HepG2 (cell line): Measurements from ENCODE around the gene RHBDD2. TPM values are rescaled to one million over a fixed set of nuclear protein-coding genes. Genes with fewer than 3 reads are reported as not detected.

ENCODE experiments used
- AHR ChIP-seq: IDR thresholded peaks from 2 replicates; pipeline ENCODE4 v1.6.1; 2018; ENCODE audit warnings: missing genetic modification reagents, missing compliant biosample characterization
- ATAD3A ChIP-seq: sonication (generic); formaldehyde crosslinking; IDR thresholded peaks from 2 replicates; pipeline ENCODE4 v1.4.0; 2020; ENCODE audit warnings: missing genetic modification reagents
- E2F5 ChIP-seq: sonication (generic); formaldehyde crosslinking; conservative IDR thresholded peaks from 2 replicates; pipeline ENCODE4 v1.4.0; 2020; ENCODE audit warnings: missing genetic modification reagents
- ESRRA ChIP-seq: sonication (generic); formaldehyde crosslinking; IDR thresholded peaks from 2 replicates; pipeline ENCODE4 v1.5.1; 2020; ENCODE audit warnings: mild to moderate bottlenecking, low read depth, missing genetic modification reagents
- HNF1B ChIP-seq: sonication (generic); formaldehyde crosslinking; IDR thresholded peaks from 2 replicates; pipeline ENCODE4 v1.5.1; 2020; ENCODE audit warnings: mild to moderate bottlenecking, moderate library complexity, missing genetic modification reagents
- HNF4A ChIP-seq: sonication (generic); formaldehyde crosslinking; IDR thresholded peaks from 2 replicates; pipeline ENCODE4 v1.4.0; 2020; ENCODE audit warnings: missing genetic modification reagents
- HNRNPUL1 ChIP-seq: fragments of 200-400 bp; formaldehyde crosslinking; IDR thresholded peaks from 2 replicates; pipeline ENCODE4 v1.6.1; 2017; ENCODE audit warnings: low read depth, mild to moderate bottlenecking, low read length, moderate library complexity
- HOXA3 ChIP-seq: sonication (generic); formaldehyde crosslinking; IDR thresholded peaks from 2 replicates; pipeline ENCODE4 v1.5.0; 2020; ENCODE audit warnings: missing genetic modification reagents
- ISL2 ChIP-seq: sonication (generic); formaldehyde crosslinking; IDR thresholded peaks from 2 replicates; pipeline ENCODE4 v1.5.0; 2020; ENCODE audit warnings: missing genetic modification reagents
- MAFG ChIP-seq: sonication (generic); formaldehyde crosslinking; IDR thresholded peaks from 2 replicates; pipeline ENCODE4 v1.5.1; 2020; ENCODE audit warnings: mild to moderate bottlenecking, missing genetic modification reagents
- PBX3 ChIP-seq: sonication (generic); formaldehyde crosslinking; IDR thresholded peaks from 2 replicates; pipeline ENCODE4 v1.8.1; 2023; ENCODE audit warnings: missing genetic modification reagents, inconsistent platforms, borderline replicate concordance
- PLSCR1 ChIP-seq: sonication (generic); formaldehyde crosslinking; IDR thresholded peaks from 2 replicates; pipeline ENCODE4 v1.5.0; 2020; ENCODE audit warnings: missing genetic modification reagents, mild to moderate bottlenecking, borderline replicate concordance
- RFXAP ChIP-seq: sonication (generic); formaldehyde crosslinking; IDR thresholded peaks from 2 replicates; pipeline ENCODE4 v1.4.0; 2020; ENCODE audit warnings: missing genetic modification reagents, borderline replicate concordance
- SALL2 ChIP-seq: sonication (generic); formaldehyde crosslinking; IDR thresholded peaks from 2 replicates; pipeline ENCODE4 v1.8.1; 2023; ENCODE audit warnings: mild to moderate bottlenecking, missing genetic modification reagents, inconsistent platforms
- SIN3A ChIP-seq: IDR thresholded peaks from 2 replicates; pipeline ENCODE4 v1.6.1; 2011; ENCODE audit warnings: low read depth, mild to moderate bottlenecking, control low read depth, low read length, borderline replicate concordance
- SIX1 ChIP-seq: sonication (generic); formaldehyde crosslinking; IDR thresholded peaks from 2 replicates; pipeline ENCODE4 v1.4.0; 2020; ENCODE audit warnings: missing genetic modification reagents, borderline replicate concordance
- TARDBP ChIP-seq: sonication (generic); formaldehyde crosslinking; IDR thresholded peaks from 2 replicates; pipeline ENCODE4 v1.8.0; 2022; ENCODE audit warnings: mild to moderate bottlenecking, missing genetic modification reagents
- TP53 ChIP-seq: sonication (generic); formaldehyde crosslinking; conservative IDR thresholded peaks from 2 replicates; pipeline ENCODE4 v1.4.0; 2020; ENCODE audit warnings: missing genetic modification reagents
- ZBTB20 ChIP-seq: sonication (generic); formaldehyde crosslinking; IDR thresholded peaks from 2 replicates; pipeline ENCODE4 v1.8.1; 2023; ENCODE audit warnings: missing genetic modification reagents, low read depth, mild to moderate bottlenecking, borderline replicate concordance
- ZNF20 ChIP-seq: sonication (generic); formaldehyde crosslinking; IDR thresholded peaks from 2 replicates; pipeline ENCODE4 v1.4.0; 2020; ENCODE audit warnings: mild to moderate bottlenecking, moderate library complexity, missing genetic modification reagents
- ZNF234 ChIP-seq: sonication (generic); formaldehyde crosslinking; conservative IDR thresholded peaks from 2 replicates; pipeline ENCODE4 v1.5.1; 2020; ENCODE audit warnings: mild to moderate bottlenecking, missing genetic modification reagents
- ZNF367 ChIP-seq: sonication (generic); formaldehyde crosslinking; IDR thresholded peaks from 2 replicates; pipeline ENCODE4 v1.4.0; 2020; ENCODE audit warnings: missing genetic modification reagents, borderline replicate concordance
- ZNF468 ChIP-seq: sonication (generic); formaldehyde crosslinking; IDR thresholded peaks from 2 replicates; pipeline ENCODE4 v1.8.0; 2022; ENCODE audit warnings: mild to moderate bottlenecking, moderate library complexity, missing genetic modification reagents
- ZNF562 ChIP-seq: sonication (generic); formaldehyde crosslinking; IDR thresholded peaks from 2 replicates; pipeline ENCODE4 v1.8.0; 2022; ENCODE audit warnings: missing genetic modification reagents, borderline replicate concordance
- polyA plus RNA-seq, 8 experiments: library from polyadenylated mRNA; depleted of rRNA in 3 of 8; stranded (reverse) in 7 of 8; unstranded in 1 of 8; fragments of >200 nt; fragmentation: Illumina TruSeq in 4 of 8; extraction: Trizol in 4 of 8; gene quantifications; 2 replicates each; pipeline versions ENCODE4 v1.2.1 to v1.2.3, GENCODE V29; 2011 to 2016; ENCODE audit warnings: low read depth in 4 of 8, missing spikeins in 1 of 8, mixed read lengths in 1 of 8; ENCODE audit not compliant: insufficient read depth in 1 of 8
- total RNA-seq, 5 experiments: library from RNA; depleted of rRNA; stranded (reverse); fragments of >200 nt; fragmentation: Illumina TruSeq; extraction: Trizol; gene quantifications; 2 replicates each; pipeline ENCODE4 v1.2.3, GENCODE V29; 2016; ENCODE audit warnings: low read depth in 1 of 5
- TF ChIP-seq, protein P1 (sequence below): sonication (generic); formaldehyde crosslinking; IDR thresholded peaks from 2 replicates; pipeline ENCODE4 v1.5.0; 2020; ENCODE audit warnings: missing genetic modification reagents

The RHBDD2 gene
- total and polyA plus RNA-seq, 2 of the 13 experiments (the other 11 are each of a cell fraction or from before 2014, with no cell fraction given): 23.1 to 26.4 TPM

DNA sequence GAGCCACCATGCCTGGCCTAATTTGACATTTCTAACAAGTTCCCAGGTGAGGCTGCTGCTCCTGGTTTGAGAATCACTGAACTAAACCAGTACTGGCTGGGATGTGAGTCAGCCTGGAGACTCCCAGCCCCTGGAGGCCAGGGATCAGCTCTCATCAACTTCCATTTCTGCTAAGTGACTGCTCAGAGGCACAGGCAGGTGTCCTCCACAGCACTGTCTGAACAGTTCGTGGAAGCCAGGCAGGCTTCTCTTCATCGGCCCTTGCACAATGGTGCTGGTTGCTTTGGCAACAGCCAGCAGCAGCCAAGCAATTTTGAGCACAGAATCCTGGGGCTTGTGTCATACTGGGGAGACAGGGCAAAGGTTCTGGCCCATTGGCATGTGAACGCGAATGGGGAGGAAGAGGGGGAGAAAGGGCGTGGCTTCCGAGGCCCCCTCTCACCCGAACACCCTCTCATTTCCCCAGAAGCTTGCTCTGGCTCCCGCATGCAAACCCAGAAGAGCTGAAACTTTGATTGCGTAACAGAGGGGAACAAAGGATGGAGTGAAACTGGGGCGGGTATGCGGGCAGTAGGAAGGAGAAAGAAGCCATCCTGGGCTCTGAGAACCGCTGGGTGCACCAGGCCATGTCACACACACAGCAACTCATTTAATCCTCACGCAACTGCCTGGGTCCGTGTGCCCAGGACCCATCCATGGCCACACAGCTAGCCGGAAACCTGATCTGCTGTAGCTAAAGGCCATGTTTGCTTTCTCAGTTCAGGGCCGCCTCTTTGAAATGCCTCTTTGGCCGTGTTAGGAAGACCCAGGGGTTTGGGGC lies 27.2 kb downstream of the RHBDD2 start (continued):
- no peak for TF ChIP-seq PBX3 (CRISPR knock-in tag)
- peak; percentile 86; the same call in 1 of the 2 replicates for TF ChIP-seq AHR
- peak; percentile 73 for TF ChIP-seq HNF4A (CRISPR knock-in tag)
- TF ChIP-seq PLSCR1 (CRISPR knock-in tag): no peak
- TF ChIP-seq SALL2: no peak; the same call in 1 of the 2 replicates
- no peak for TF ChIP-seq ZNF468
- peak; percentile 17; the same call in 1 of the 2 replicates for TF ChIP-seq SIN3A
- TF ChIP-seq, protein P1, sequence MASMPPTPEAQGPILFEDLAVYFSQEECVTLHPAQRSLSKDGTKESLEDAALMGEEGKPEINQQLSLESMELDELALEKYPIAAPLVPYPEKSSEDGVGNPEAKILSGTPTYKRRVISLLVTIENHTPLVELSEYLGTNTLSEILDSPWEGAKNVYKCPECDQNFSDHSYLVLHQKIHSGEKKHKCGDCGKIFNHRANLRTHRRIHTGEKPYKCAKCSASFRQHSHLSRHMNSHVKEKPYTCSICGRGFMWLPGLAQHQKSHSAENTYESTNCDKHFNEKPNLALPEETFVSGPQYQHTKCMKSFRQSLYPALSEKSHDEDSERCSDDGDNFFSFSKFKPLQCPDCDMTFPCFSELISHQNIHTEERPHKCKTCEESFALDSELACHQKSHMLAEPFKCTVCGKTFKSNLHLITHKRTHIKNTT (CRISPR knock-in tag): no peak
- TF ChIP-seq ZNF367 (CRISPR knock-in tag): no peak
- peak; percentile 98 for TF ChIP-seq SIX1
- no peak for TF ChIP-seq E2F5 (CRISPR knock-in tag)
- no peak for TF ChIP-seq ZNF234 (CRISPR knock-in tag)
- TF ChIP-seq ATAD3A (CRISPR knock-in tag): no peak
- TF ChIP-seq RFXAP (CRISPR knock-in tag): peak; percentile 86
- peak; percentile 89 for TF ChIP-seq HNF1B (CRISPR knock-in tag)
- TF ChIP-seq ZNF20 (CRISPR knock-in tag): no peak
- 0 out of 2 replicates have a peak, but pooled peaks have one; percentile 23 for TF ChIP-seq ESRRA (CRISPR knock-in tag)
- TF ChIP-seq HNRNPUL1: no peak
- TF ChIP-seq ISL2 (CRISPR knock-in tag): peak; percentile 56; the same call in 1 of the 2 replicates
- no peak for TF ChIP-seq ZNF562
- no peak for TF ChIP-seq TP53 (CRISPR knock-in tag)
- peak; percentile 16; the same call in 1 of the 2 replicates for TF ChIP-seq HOXA3 (CRISPR knock-in tag)
- no peak for TF ChIP-seq ZBTB20
- TF ChIP-seq TARDBP (CRISPR knock-in tag): peak; percentile 92
- TF ChIP-seq MAFG (CRISPR knock-in tag): no peak
